Measurements from ENCODE around the gene LYST. TPM values are rescaled to one million over a fixed set of nuclear protein-coding genes. Genes with fewer than 3 reads are reported as not detected.
"Not testable (repeated sequence)": the region's sequence is repeated elsewhere in the genome, so short reads cannot be mapped to it uniquely, and the experiment has no call there.

LYST gene
- polyA plus RNA-seq, 1 donor from 2014 or later, result 29.4 TPM

DNA sequence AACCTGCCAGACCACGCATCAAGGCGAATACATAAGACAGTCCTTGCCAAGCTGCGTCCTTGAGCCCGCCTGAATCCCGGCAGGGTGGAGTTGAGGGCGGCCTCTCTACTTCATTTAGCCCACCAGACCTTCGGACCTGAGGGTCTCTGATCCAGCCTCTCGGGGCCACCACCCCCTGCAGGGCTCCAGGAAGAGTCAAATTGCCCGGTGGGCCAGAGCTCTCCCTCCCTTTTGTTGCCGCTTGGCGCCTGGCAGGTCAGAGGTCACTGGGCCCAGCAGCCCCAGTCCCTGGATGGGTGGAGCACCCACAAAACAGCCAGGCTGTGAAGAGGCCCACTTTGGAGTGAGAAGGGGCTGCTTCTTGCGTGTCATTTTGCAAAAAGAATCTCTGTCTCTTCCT lies 226.1 kb downstream of the LYST start:
- H3K4me1 Mint-ChIP-seq, result peaks cover 5 to 12% (median 9%) of the 10 kb centered on the region in 3 donors
- H3K9me3 Mint-ChIP-seq, result peaks cover 0 to 2% (median 0%) of the 10 kb centered on the region in 3 donors
- H3K27ac Mint-ChIP-seq, result no peak overlapping the region
- H3K4me3 Mint-ChIP-seq, result peak overlapping the region in 1 of 4 donors; percentile 42
- H3K36me3 Mint-ChIP-seq, result no peaks in the 10 kb centered on the region
- peaks cover 31% of the 10 kb centered on the region for H3K27me3 Mint-ChIP-seq

DNA sequence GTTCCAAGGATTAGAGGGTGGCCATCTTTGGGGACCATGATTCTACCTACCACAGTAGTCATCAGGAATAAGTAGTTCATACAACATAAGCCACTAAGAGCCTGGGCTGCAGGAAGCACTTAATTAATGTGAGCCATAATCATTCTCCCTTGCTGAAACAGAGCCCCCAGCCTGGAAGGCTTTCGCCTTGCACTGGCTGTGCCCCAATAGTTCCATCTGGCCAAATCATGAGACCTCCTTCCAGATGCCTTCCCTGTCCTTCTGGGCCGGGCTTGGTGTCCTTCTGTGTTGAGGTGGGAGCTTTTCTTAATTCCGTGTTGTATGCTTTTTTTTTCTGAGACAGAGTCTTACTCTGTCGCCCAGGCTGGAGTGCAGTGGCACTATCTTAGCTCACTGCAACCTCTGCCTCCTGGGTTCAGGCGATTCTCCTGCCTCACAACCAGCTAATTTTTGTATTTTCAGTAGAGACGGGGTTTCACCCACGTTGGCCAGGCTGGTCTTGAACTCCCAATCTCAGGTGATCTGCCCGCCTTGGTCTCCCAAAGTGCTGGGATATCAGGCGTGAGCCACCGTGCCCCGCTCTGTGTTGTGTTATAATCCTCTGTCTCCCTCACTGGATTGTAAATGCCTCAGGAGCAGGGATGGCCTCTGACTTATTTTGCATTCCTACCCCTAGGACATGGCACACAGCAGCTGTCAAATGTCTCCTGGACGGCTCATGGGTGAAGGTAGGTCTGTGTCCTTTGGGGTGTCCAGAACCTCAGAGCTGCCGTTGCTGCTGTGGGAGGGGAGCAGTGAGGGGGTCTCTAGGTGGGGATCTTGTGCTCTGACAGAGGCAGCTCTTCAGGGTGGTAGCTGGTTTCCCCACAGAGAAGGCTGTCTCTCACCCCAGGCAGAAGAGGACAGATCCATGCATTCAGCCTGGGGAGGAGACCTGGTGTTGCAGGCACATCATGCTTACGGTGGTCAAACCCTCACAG lies 227.2 kb downstream of the LYST start:
- Mint-ChIP-seq H3K9me3 (peaks cover 0 to 2% (median 0%) of the 10 kb centered on the region in 3 donors), H3K4me3 (no peak overlapping the region), H3K4me1 (peaks cover 5 to 12% (median 9%) of the 10 kb centered on the region in 3 donors), H3K27ac (no peak overlapping the region), H3K36me3 (no peaks in the 10 kb centered on the region), H3K27me3 (peaks cover 30% of the 10 kb centered on the region)

DNA sequence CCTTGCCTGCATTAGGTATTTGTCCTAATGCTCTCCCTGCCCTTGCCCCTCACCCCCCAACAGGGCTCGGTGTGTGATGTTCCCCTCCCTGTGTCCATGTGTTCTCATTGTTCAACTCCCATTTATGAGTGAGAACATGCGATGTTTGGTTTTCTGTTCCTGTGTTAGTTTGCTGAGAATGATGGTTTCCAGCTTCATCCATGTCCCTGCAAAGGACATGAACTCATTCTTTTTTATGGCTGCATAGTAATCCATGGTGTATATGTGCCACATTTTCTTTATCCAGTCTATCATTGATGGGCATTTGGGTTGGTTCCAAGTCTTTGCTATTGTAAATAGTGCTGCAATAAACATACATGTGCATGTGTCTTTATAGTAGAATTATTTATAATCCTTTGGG lies 228.1 kb downstream of the LYST start:
- not testable (repeated sequence) for H3K27ac Mint-ChIP-seq, H3K36me3 Mint-ChIP-seq, H3K9me3 Mint-ChIP-seq, H3K4me3 Mint-ChIP-seq
- Mint-ChIP-seq H3K4me1 (peaks cover 5 to 12% (median 9%) of the 10 kb centered on the region in 3 donors), H3K27me3 (peaks cover 25% of the 10 kb centered on the region)

DNA sequence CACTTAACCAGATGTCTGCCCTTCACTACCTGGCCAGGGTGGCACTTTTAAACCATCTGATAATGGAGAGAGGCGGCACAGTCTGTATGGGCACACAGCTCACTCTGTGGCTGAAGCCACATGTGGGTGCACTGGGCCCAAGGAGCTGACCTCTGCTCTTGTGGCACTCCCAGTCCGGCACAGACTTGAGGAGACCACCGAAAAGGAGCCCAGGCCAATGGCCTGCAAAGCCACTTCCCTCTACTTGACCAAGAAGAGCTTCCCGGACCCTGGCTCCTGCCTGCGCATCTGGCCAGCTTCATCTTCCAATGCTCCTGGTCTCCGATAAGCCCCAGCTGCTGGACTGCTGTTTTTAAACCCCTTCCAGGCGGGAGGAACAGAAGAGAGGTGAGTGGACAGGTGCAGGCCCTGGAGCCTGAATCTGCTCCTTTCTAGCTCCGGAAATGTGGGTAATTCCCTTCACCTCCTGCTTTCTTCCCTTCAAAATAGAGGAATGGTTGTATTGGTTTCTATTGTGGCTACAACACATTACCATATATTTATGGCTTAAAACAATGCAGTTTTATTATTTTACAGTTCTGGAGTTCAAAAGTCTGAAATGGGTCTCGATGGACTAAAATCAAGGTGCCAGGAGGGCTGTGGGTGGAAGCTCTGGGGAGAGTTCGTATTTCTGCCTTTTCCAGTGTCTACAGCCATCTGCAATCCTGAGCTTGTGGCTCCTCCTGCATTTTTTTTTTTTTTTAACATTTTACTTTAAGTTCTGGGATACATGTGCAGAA lies 228.8 kb downstream of the LYST start:
- Mint-ChIP-seq H3K27ac (no peak overlapping the region), H3K4me3 (no peak overlapping the region), H3K27me3 (peaks cover 21% of the 10 kb centered on the region), H3K4me1 (peaks cover 6 to 11% (median 6%) of the 10 kb centered on the region in 3 donors), H3K36me3 (no peaks in the 10 kb centered on the region), H3K9me3 (peaks cover 0 to 2% (median 0%) of the 10 kb centered on the region in 3 donors)

DNA sequence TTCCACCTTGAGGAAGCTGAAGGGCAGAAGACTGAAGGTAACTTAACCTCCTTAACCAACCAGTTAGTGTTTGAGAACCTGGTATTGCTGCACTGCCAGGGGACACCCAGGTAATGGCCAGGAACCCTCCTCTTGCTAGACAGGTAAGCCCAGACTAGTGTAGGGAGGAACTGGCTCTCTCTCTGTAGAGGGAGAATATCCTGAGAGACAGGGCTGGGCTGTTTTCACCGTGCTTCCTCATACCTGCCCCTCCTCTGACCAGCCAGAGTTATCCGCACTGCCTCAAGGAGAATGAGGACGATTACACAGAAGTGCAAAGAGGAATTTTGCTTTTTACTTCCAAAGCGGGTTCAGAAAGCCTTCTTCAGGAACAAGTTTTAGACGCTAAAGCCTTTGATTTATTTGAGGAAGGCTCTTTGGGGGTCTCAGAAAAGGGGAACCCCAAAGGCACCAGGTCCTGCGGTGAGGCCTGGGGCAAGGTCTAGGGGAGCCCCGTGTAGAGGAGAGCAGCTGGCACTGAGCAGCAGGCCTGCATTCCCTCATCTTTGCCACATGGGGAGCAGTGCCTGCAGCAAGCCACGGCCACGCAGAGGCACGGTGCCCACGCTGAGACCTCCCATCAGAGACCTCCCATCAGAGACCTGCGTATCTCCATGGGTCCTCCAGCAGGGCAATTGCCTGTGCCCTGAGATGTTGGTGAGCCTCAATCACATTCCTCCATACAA lies 230.6 kb downstream of the LYST start:
- no peaks in the 10 kb centered on the region for H3K36me3 Mint-ChIP-seq
- H3K4me1 Mint-ChIP-seq, result peaks cover 0 to 9% (median 8%) of the 10 kb centered on the region in 3 donors
- no peaks in the 10 kb centered on the region for H3K9me3 Mint-ChIP-seq
- H3K27me3 Mint-ChIP-seq, result peaks cover 13% of the 10 kb centered on the region
- no peak overlapping the region for H3K4me3 Mint-ChIP-seq
- no peak overlapping the region for H3K27ac Mint-ChIP-seq

DNA sequence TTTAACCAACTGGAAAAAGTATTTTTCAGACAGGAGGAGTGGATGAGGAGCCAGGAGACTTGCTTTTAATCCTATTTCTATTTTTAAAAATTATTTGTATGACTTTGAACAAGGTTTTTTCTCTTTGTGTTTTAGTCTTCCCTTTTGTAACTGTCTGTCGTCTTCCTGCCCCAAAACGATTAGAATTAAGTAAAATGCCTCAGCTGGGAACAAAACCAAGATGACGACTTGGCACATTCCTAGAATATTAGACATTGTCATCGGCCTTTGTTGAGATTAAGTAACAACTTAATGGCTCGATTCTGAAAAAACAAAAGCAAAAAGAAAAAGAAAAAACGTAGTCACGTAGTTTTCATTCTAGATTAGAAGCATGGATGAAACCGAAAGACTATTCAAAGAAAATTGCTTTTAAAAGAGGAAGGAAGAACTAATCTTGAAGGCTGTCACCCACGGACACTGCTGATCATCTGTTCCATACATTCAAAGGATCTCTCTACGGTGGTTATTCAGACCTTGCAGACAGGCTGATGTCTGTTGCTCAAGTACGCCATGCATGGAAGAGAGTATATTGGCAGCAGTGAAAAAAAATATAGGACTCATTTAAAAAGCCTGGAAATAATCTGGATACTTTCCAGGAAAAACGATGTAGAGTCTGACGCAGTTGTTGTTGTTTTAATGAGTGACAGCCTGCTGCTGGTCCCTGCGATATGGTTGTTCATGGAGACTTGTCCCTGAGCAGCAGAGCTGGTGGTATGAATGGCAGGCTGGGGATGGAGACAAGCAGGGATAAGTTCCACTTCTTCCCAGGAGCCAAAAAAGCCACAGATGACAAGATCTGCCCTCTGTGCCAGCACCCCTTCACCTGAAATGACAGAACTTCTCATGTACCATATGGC lies 234.0 kb downstream of the LYST start:
- Mint-ChIP-seq H3K4me1 (peaks cover 0 to 9% (median 8%) of the 10 kb centered on the region in 3 donors), H3K27ac (no peak overlapping the region), H3K27me3 (peaks cover 16% of the 10 kb centered on the region), H3K9me3 (no peaks in the 10 kb centered on the region), H3K36me3 (no peaks in the 10 kb centered on the region), H3K4me3 (peak overlapping the region in 3 of 4 donors; percentile 38 to 81 (median 78))

DNA sequence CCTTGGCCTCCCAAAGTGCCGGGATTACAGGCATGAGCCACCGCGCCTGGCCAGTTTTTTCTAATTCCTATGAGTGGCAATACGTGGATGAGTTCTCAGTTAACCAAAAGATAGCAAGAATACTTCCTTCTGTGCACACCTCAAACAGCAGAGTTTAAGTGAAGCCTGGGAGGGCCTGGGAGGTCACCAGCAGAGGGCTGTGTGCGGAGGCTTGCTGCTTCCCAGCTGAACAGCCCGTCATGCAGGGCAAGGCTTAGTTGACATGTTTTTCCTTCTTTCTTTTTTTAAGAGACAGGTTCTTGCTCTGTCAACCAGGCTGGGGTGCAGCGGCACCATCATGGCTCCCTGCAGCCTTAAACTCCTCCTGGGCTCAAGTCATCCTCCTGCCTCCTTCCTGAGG lies 234.9 kb downstream of the LYST start:
- no peaks in the 10 kb centered on the region for H3K36me3 Mint-ChIP-seq
- no peaks in the 10 kb centered on the region for H3K9me3 Mint-ChIP-seq
- peaks cover 0 to 9% (median 8%) of the 10 kb centered on the region in 3 donors for H3K4me1 Mint-ChIP-seq
- peaks cover 16% of the 10 kb centered on the region for H3K27me3 Mint-ChIP-seq
- H3K4me3 Mint-ChIP-seq, result peak overlapping the region in 1 of 4 donors; percentile 41
- peak overlapping the region in 1 of 3 donors; percentile 46 for H3K27ac Mint-ChIP-seq

DNA sequence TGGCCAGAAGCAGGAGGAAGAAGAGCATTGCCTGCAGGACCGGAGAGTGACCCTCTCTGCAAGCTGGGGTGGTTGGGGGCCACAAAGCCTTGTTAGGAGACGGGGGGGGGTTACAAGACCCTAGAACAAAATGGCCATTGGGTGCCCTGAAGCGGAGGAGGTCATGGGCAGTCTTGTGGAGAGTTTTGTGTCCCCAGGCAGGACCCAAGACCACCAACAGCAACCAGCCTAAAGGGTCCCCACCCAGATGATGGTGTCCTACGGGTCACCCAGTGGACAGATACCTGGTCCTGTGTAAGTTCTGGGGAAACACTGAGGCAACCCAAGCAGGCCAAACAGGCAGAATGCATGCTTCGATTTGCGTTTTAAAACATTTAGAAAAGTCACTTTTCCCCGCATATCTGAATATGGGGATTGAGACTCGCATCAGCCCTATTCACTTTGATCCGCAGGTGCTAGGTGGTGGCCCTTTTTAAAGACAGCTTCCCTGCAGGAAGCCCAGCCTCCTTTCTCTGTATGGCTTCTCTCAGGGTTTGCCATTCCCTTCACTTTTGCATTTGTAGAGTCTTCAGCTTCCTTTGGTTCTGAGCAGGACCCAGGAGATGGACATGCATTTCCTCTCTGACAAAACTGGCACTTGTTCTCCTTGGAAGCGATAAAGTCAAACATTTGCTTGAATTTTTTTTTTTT lies 238.2 kb downstream of the LYST start:
- Mint-ChIP-seq H3K27me3 (peaks cover 20% of the 10 kb centered on the region), H3K9me3 (no peaks in the 10 kb centered on the region), H3K4me3 (no peak overlapping the region), H3K36me3 (no peaks in the 10 kb centered on the region), H3K4me1 (peaks cover 0 to 10% (median 8%) of the 10 kb centered on the region in 3 donors), H3K27ac (no peak overlapping the region)

DNA sequence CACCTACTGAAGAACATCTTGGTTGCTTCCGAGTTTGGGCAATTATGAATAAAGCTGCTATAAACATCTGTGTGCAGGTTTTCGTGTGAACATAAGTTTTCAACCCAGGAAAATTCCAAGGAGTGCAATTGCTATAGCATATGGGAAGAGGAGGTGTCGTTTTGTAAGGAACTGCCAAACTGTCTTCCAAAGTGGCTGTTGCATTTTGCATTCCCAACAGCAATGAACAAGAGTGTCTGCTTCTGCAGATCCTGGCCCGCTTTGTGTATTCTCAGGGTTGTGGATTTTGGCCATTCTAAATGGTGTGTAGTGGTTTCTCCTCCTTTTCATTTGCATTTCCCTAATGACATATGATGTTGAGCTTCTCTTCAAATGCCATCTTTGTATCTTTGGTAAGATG lies 240.9 kb downstream of the LYST start:
- H3K4me3 Mint-ChIP-seq, result no peak overlapping the region
- no peak overlapping the region for H3K27ac Mint-ChIP-seq
- peaks cover 0 to 1% (median 0%) of the 10 kb centered on the region in 3 donors for H3K4me1 Mint-ChIP-seq
- H3K9me3 Mint-ChIP-seq, result no peaks in the 10 kb centered on the region
- H3K27me3 Mint-ChIP-seq, result peaks cover 22% of the 10 kb centered on the region
- H3K36me3 Mint-ChIP-seq, result peaks cover 1% of the 10 kb centered on the region

DNA sequence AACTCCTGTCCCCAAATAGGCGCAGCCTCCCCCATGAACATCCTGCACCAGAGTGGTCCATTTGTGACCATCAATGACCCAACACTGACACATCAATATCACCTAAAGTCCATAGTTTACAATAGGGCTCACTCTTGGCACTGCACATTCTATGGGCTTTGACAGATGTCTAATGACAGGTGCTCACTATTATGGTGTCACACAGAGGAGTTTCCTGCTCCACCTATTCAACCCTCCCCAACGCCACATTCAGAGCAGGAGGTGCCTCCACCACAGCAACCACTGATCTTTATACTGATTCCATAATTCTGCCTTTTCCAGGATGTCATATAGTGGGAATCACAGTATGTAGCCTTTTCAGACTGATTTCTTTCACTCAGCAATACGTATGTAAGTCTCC lies 241.4 kb downstream of the LYST start:
- Mint-ChIP-seq H3K4me1 (peaks cover 0 to 1% (median 0%) of the 10 kb centered on the region in 3 donors), H3K36me3 (peaks cover 1% of the 10 kb centered on the region), H3K9me3 (no peaks in the 10 kb centered on the region), H3K27me3 (peaks cover 20% of the 10 kb centered on the region), H3K4me3 (no peak overlapping the region), H3K27ac (no peak overlapping the region)

DNA sequence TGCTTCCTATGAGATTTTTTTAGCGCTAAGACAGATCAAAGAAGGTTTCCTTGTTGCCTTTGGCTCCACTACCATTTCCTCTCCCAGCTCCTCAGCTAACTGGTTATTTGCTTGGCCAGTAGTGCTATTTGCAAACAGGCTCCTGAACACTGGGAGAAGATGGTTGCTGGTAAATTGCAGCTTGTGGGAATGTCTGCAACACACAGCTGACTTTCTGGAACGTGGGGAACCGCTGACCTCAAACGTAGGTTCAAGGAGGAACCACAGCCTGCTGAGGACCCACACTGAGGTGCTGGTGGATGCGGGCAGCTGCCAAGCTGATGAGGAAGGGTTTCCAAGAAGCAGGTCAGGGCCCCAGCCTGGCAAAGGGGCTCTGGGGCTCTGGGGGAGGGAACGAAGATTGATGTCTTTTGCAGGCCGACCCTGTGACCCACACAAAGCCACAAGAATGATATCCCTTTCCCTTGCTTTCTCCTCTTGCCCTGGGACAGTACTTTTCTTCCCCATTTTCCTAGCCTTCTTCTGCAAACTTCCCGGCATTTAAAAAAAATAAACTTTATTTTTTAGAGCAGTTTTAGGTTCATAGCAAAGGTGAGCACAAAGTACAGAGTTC lies 241.9 kb downstream of the LYST start:
- Mint-ChIP-seq H3K4me3 (no peak overlapping the region), H3K27ac (no peak overlapping the region), H3K4me1 (peaks cover 0 to 1% (median 0%) of the 10 kb centered on the region in 3 donors), H3K36me3 (peaks cover 1% of the 10 kb centered on the region), H3K9me3 (no peaks in the 10 kb centered on the region), H3K27me3 (peaks cover 17% of the 10 kb centered on the region)

DNA sequence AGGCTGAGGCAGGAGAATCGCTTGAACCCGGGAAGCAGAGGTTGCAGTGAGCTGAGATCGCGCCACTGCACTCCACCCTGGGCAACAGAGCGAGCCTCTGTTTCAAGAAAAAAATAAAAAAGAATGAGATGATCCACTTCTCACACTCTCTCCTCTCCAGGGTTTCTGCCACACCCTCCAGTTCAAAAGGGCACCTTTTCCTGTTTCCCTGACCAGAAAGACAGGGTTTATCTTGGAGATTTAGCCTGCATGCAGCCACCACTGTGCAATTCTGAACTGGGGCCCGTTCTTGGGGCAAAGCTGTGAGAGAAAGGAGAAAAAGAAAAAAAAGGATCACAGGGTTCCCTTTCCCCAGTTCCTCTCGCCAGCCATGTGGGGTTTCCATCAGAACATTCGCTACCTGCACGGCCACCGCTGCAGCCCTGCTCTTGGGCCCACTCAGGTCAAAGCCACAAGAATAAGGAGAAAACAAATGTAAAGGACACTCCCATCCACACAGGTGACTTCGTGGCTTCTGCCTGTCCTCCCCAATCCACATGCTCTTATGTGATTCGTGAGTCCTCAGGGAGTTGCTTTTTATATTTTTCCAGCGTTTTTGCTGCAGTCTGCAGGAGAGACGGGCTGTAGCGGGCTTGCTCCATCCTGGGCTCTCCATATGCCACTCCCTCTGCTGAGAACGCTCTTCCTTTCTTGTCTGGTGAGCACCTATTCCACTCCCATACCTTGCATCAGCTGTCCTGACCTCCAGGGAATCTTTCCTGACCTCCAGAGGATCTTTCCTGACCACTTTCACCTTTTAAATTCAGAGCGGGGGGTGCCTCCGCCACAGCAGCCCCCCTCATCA lies 243.5 kb downstream of the LYST start:
- no peak overlapping the region for H3K27ac Mint-ChIP-seq
- H3K4me1 Mint-ChIP-seq, result peaks cover 0 to 1% (median 0%) of the 10 kb centered on the region in 3 donors
- H3K9me3 Mint-ChIP-seq, result no peaks in the 10 kb centered on the region
- peaks cover 17% of the 10 kb centered on the region for H3K27me3 Mint-ChIP-seq
- no peak overlapping the region for H3K4me3 Mint-ChIP-seq
- H3K36me3 Mint-ChIP-seq, result peaks cover 2% of the 10 kb centered on the region
